ENCODE data around the gene MCHR1. TPM values are rescaled to one million over a fixed set of nuclear protein-coding genes. Genes with fewer than 3 reads are reported as not detected.

MCHR1 gene, protein sequence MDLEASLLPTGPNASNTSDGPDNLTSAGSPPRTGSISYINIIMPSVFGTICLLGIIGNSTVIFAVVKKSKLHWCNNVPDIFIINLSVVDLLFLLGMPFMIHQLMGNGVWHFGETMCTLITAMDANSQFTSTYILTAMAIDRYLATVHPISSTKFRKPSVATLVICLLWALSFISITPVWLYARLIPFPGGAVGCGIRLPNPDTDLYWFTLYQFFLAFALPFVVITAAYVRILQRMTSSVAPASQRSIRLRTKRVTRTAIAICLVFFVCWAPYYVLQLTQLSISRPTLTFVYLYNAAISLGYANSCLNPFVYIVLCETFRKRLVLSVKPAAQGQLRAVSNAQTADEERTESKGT
- total RNA-seq = not detected in 2 replicates

DNA sequence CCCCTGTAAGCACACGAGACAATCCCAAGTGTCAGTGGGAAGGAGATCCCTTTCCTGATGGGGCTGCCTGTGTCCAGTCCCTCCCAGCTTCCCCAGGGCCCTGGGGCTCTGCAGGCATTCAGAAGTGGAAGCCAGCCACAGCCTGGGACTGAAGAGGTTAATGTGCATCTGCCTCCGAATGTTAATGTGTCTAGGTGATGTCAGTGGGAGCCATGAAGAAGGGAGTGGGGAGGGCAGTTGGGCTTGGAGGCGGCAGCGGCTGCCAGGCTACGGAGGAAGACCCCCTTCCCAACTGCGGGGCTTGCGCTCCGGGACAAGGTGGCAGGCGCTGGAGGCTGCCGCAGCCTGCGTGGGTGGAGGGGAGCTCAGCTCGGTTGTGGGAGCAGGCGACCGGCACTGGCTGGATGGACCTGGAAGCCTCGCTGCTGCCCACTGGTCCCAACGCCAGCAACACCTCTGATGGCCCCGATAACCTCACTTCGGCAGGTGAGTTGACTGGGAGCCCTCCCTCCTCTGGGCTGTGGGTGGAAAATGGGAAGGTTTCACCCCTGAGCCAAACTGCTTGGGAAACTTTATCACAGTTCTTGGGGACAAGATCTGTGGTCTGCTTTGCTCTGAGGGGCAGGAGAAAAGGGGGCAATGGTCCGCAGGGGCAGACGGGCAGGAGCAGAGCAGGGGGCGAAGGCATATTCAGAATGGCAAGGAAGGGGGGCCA lies at the start of gene MCHR1:
TSS of gene MCHR1 (plus strand) at position 236 of the 715 bp plus-strand sequence. CDS start at position 405, 169 bp downstream.

DNA sequence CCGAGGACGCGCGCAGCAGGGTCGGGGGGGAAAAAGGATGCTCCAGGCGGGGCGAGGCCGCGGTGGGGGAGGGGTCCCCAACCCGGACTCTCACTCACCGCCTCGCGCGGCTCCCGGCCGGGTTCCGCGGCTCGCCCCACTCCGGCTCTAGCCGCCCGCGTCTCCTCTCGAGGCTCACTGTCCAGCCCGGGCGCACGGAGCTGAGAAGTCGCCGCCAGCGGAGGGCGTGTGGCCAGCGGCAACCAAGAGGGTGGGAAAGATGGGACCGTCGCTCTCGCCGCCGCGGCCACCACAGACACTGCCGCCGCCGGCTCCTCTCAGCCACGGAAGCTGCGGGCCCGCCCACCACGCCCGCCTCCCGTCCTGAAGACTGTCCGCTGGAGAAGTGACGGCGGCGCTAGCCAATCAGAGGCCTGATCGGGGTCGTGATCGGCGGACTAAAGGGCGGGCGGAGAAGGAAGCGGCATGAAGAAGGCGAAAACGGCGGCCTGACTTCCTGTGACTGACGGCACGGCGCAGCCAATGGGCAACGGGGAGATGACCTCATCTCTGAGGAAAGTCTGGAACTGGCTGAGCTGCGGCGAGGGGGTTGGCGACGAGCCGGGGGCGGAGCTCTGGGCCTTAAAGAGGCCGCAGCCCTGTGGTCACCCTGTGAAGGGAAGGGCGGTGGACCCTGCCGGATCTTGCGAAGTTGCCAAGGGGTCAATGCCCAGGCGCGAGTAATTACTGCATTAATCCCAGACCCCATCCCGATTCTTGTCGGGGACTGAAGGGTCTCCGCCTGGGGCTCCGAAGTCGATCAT lies 42.7 kb upstream of the MCHR1 start, which contains the start of gene MRTFA:
TSS of gene MRTFA (minus strand) at position 340 of the 803 bp plus-strand sequence.

Other genes with a start within 250 kb of the MCHR1 start
- 49.2 and 51.8 TPM in 2 replicates for gene MRTFA, start 42.8 kb upstream of the MCHR1 start, total RNA-seq
- gene SLC25A17, start 139.9 kb downstream of the MCHR1 start, total RNA-seq = 8.5 and 21.6 TPM in 2 replicates
- 136 and 146 TPM in 2 replicates for gene ST13, start 177.2 kb downstream of the MCHR1 start, total RNA-seq
- 8.2 and 10.0 TPM in 2 replicates for gene XPNPEP3, start 177.7 kb downstream of the MCHR1 start, total RNA-seq
- gene DNAJB7, start 182.6 kb downstream of the MCHR1 start, total RNA-seq = not detected in 2 replicates

Data from pericardium fibroblast (primary cell).